ENCODE measurements around the gene GSG1L.

GSG1L gene

DNA sequence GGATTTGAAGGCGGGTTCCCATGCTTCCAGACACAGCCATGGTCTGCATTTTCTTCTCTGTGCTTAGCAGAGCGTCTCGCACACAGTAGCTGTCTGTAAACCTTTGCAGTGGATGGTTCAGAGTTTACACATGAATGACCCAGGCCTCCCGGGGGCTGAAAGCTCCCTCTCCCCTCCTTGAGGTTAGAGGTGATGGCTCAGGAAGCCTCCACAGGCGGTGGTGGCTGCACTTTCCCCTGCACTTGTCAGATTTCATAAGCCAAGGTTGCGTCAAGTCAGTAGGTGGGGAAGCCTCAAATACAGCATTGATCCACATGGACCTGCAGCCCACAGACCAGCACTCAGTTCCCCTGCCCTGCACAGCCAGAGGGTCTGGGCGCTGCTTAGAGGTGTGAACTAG is 301.7 kb downstream of the GSG1L start:
- TF ChIP-seq, protein P1, sequence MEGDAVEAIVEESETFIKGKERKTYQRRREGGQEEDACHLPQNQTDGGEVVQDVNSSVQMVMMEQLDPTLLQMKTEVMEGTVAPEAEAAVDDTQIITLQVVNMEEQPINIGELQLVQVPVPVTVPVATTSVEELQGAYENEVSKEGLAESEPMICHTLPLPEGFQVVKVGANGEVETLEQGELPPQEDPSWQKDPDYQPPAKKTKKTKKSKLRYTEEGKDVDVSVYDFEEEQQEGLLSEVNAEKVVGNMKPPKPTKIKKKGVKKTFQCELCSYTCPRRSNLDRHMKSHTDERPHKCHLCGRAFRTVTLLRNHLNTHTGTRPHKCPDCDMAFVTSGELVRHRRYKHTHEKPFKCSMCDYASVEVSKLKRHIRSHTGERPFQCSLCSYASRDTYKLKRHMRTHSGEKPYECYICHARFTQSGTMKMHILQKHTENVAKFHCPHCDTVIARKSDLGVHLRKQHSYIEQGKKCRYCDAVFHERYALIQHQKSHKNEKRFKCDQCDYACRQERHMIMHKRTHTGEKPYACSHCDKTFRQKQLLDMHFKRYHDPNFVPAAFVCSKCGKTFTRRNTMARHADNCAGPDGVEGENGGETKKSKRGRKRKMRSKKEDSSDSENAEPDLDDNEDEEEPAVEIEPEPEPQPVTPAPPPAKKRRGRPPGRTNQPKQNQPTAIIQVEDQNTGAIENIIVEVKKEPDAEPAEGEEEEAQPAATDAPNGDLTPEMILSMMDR (IDR thresholded peaks at IDR 0.05; ENCODE audit: borderline replicate concordance, insufficient read depth, low read depth, low read length): no peak
- no peak overlapping the region for H3K4me3 ChIP-seq (ENCODE audit: low read depth, low read length)

DNA sequence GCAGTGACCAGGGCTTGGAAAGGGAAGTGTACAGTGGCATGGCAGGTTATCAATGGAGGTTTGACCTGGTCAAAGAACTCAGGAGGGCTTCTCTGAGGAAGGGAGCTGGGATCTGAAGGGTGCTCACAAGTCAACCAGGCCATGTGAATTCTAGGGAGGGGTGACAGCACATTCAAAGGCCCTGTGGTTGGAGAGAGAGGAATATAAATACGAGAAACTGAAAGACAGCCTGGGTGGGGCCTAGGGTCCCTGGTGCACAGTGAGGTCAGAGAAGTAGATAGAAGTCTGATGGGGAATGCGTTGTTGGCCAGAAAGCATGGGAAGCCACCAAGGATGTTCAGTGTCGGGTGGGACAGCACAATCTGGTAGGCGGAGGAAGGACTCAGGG is 302.7 kb downstream of the GSG1L start:
- TF ChIP-seq, protein P1 (IDR thresholded peaks at IDR 0.05; ENCODE audit: borderline replicate concordance, insufficient read depth, low read depth, low read length): no peak
- no peak overlapping the region for H3K4me3 ChIP-seq (ENCODE audit: low read depth, low read length)

DNA sequence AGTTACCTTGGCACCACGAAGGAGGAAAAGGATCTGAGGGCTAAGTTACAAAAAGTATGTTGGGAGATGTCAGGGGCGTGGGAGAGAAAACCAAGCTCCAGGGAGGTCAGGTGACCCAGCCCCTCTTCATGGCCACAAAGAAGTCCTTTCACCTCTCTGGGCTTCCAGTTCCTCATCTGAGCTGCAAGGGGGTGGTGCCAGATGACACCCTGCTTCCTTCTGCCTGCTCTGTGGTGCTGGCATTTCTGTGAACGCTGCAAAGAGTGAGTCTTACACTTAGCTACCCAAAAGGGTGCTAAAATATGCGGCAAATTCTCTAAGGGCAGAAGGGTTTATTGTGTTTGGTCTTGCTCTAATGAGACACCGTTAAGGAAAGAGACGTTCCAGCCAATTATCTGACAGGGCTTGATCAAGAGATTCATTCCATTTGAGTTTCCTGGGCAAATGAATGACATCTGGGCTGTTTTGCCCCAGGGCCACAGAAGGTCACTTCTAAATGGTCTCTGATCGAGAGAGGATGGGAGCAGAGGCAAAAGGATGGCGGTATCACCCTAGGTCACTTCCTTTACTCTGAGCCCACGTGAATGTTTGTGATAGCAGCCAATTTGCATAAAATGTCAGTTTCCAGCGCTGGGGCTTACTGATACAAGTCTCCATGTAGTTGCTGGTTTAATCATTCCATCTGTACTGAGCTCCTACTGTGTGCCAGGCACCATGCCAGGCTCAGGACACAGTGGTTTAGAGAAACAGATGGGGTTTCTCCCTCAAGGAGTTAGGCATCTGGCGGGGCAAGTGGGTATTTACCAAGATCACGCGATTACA is 303.3 kb downstream of the GSG1L start:
- H3K4me3 ChIP-seq (ENCODE audit: low read depth, low read length): no peak overlapping the region
- TF ChIP-seq, protein P1 (IDR thresholded peaks at IDR 0.05; ENCODE audit: borderline replicate concordance, insufficient read depth, low read depth, low read length): no peak

DNA sequence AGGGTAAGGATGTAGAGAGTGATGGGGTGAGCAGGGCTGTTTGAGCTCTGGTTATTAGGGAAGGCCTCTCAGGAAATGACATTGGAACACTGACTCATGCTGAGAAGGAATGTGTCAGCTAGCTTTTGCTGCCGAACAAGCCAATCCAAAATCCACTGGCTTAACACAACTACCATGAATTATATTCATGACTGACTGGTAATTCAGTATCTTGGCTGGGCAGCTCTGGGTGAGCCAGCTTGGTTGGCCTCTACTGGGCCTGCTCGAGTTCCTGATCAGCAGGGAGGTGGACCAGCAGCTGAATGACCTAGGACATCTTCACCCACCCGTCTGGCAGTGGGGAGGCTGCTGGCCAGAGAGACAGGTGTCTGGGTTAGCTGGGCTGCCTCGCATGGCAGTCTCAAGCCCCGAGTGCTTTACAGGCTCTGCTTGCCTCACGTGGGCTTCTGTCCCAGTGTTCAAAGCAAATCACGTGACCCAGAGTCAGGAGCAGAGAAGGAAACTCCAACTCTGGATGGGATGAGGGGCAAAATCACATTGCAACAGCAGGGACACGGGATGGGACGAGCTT is 304.1 kb downstream of the GSG1L start:
- TF ChIP-seq, protein P1 (IDR thresholded peaks at IDR 0.05; ENCODE audit: borderline replicate concordance, insufficient read depth, low read depth, low read length): no peak
- H3K4me3 ChIP-seq (ENCODE audit: low read depth, low read length): no peak overlapping the region

DNA sequence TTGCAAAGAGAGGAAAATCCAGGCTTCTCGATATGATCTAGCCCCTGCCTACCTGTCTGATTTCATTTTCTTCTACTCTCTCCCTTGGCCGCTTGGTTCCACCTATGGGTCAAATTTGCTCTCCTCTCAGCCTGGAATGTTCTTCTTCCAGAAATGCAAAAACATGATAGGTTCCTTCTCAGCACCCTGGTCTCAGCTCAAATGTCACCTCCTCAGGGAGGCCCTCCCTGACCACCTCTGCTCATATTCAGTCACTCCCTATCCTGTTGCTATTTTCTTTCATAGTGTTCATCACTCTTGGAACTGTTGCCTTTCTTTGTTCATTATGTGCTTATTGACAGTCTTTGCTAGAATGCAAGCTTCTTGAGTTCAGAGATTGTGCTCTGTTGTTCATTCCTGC is 305.0 kb downstream of the GSG1L start:
- TF ChIP-seq, protein P1 (IDR thresholded peaks at IDR 0.05; ENCODE audit: borderline replicate concordance, insufficient read depth, low read depth, low read length): no peak
- H3K4me3 ChIP-seq (ENCODE audit: low read depth, low read length): no peak overlapping the region

DNA sequence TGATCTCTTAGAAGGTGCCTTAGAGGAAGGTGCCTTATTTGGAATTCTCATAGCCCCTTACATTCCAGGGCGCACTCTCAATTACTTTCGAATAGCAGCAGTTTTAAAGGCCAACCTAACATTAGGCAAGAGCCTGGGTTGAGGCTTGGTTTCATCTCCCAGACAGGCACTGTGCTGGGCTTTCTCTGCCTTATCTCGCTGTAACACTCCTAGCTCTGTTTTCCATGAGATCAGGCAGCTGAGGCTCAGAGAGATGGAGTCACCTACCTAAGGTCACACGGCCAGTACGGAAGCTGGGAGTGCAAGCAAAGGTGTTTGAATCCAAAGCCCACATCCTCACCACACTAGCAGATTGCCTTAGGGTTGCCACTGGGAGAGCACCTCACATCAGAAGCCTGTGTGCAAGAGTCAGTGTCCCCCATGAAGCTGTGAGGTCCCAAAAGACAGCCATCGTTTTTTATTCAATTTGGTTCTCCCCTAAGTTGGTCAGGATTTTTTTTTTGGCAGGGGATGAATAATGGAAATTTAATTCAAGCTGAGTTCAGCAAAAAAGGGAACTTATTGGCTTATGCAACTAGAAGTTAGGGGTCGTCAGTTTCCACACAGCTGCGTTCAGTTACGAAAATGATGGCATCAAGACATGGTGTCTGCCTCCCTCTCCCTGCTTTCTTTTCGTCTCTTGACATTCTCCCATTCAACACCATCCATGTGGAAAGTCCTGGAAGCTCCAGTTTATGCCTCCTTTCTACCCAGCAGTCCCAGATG is 307.1 kb downstream of the GSG1L start:
- H3K4me3 ChIP-seq (ENCODE audit: low read depth, low read length): no peak overlapping the region
- TF ChIP-seq, protein P1 (IDR thresholded peaks at IDR 0.05; ENCODE audit: borderline replicate concordance, insufficient read depth, low read depth, low read length): no peak
